ENCODE measurements around the gene ROR1. TPM values are rescaled to one million over a fixed set of nuclear protein-coding genes. Genes with fewer than 3 reads are reported as not detected.

The ROR1 gene
- total and polyA plus RNA-seq, 12 donors = 2.9 to 36.2 (median 15.3) TPM

GRCh38 chr1:63984930-63985290 lies 211.1 kb downstream of the ROR1 start:
- Histone ChIP-seq H3K4me1 (peaks cover 0 to 33% (median 9%) of the 10 kb centered on the region in 9 donors), H3K36me3 (no peaks in the 10 kb centered on the region), H3K9me3 (no peaks in the 10 kb centered on the region), H3K27me3 (no peaks in the 10 kb centered on the region), H3K27ac (no peak overlapping the region), H3K4me3 (no peak overlapping the region)
- no peak for DNase-seq
- intact Hi-C loops (cut with DNase I) = no loop called here
- 80 to 90% methylated on average over 5 of the region's 5 CpGs for WGBS, 2 donors
- ATAC-seq = peak in 1 of 8 donors; percentile 17
- TF ChIP-seq, protein P1, sequence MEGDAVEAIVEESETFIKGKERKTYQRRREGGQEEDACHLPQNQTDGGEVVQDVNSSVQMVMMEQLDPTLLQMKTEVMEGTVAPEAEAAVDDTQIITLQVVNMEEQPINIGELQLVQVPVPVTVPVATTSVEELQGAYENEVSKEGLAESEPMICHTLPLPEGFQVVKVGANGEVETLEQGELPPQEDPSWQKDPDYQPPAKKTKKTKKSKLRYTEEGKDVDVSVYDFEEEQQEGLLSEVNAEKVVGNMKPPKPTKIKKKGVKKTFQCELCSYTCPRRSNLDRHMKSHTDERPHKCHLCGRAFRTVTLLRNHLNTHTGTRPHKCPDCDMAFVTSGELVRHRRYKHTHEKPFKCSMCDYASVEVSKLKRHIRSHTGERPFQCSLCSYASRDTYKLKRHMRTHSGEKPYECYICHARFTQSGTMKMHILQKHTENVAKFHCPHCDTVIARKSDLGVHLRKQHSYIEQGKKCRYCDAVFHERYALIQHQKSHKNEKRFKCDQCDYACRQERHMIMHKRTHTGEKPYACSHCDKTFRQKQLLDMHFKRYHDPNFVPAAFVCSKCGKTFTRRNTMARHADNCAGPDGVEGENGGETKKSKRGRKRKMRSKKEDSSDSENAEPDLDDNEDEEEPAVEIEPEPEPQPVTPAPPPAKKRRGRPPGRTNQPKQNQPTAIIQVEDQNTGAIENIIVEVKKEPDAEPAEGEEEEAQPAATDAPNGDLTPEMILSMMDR (IDR thresholded peaks at IDR 0.05) = no peak

- H3K36me3 ChIP-seq = no peaks in the 10 kb centered on the region
- H3K9me3 ChIP-seq = no peaks in the 10 kb centered on the region
- intact Hi-C loops (cut with DNase I) = no loop called here
- no peak overlapping the region for H3K4me3 ChIP-seq
- H3K4me1 ChIP-seq = peaks cover 0 to 24% (median 4%) of the 10 kb centered on the region in 9 donors
- TF ChIP-seq, protein P1 (IDR thresholded peaks at IDR 0.05) = no peak
- ATAC-seq (no peak), DNase-seq (no peak)
- no peaks in the 10 kb centered on the region for H3K27me3 ChIP-seq
- 41 to 48% methylated on average over 2 of the region's 2 CpGs for WGBS, 2 donors
- no peak overlapping the region for H3K27ac ChIP-seq
These were observed 213.3 kb downstream of the ROR1 start for GRCh38 chr1:63987014-63987627.

DNA sequence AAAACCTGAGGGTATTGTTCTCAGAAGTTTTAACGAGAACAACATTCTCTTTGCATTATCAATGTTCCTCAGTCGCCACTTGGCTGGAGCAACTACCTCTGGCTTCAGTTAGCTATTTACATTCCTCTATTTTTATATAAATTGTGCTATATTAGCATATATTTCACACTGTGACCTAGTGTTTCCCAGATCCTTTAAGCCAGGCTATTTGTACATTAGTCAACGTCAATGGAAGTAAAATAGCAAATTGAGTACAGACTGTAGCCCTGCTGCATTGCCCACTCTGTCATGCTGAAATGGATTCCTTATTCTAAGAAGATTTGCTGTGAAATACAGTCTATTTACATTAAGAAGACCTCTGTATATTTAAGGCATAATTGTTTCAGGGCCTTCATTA lies 213.8 kb downstream of the ROR1 start:
- TF ChIP-seq, protein P1 (IDR thresholded peaks at IDR 0.05) = no peak
- H3K27me3 ChIP-seq = no peaks in the 10 kb centered on the region
- ATAC-seq (no peak), DNase-seq (no peak)
- H3K36me3 ChIP-seq = no peaks in the 10 kb centered on the region
- no peaks in the 10 kb centered on the region for H3K9me3 ChIP-seq
- intact Hi-C loops (cut with DNase I) = no loop called here
- H3K4me3 ChIP-seq = no peak overlapping the region
- H3K27ac ChIP-seq = no peak overlapping the region
- peaks cover 0 to 22% (median 4%) of the 10 kb centered on the region in 9 donors for H3K4me1 ChIP-seq
- 47 to 54% methylated on average over 3 of the region's 3 CpGs for WGBS, 2 donors

DNA sequence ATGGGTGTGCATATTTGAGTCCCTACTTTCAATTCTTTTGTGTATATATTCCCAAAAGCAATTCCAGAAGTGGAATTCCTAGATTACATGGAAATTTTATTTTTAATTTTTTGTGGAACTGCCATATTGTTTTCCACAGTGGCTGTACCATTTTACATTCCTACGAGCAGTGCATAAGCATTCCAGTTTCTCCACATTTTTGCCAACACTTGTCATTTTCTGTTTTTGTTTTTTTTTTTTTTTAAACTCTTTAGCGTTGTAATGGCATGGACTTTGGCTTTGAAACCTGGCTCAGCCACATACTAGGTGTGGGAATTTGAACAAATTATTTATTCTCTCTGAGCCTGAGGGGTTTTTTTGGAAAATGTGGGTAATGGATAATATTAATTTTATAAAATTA lies 215.1 kb downstream of the ROR1 start:
- TF ChIP-seq, protein P1 (IDR thresholded peaks at IDR 0.05) = no peak
- Histone ChIP-seq H3K27me3 (no peaks in the 10 kb centered on the region), H3K4me3 (no peak overlapping the region), H3K27ac (no peak overlapping the region), H3K36me3 (no peaks in the 10 kb centered on the region), H3K4me1 (peaks cover 0 to 21% (median 4%) of the 10 kb centered on the region in 9 donors), H3K9me3 (no peaks in the 10 kb centered on the region)
- DNase-seq (no peak), ATAC-seq (no peak)
- intact Hi-C loops (cut with DNase I) = no loop called here
- 91 to 99% methylated on average over 2 of the region's 2 CpGs for WGBS, 2 donors

Data from heart right ventricle (tissue), 16 donors.